GM19238 (cell line): ENCODE measurements around the gene CEACAM18.

ENCODE experiments used
- DNase-seq: peaks from one replicate; pipeline ENCODE4 v3.0.0; 2011; ENCODE audit warnings: low spot score; ENCODE audit not compliant: insufficient read length

CEACAM18 gene

GRCh38 chr19:51531349-51532315, 53.3 kb downstream of the CEACAM18 start, which contains the start of gene SIGLEC6:
Gene SIGLEC6 (minus strand): TSS chr19:51531670. CDS start chr19:51531648, 22 bp downstream.
- peak; percentile 32 for DNase-seq

- no peak for DNase-seq
Measured at GRCh38 chr19:51535535-51535934, 57.2 kb downstream of the CEACAM18 start.

GRCh38 chr19:51539821-51540366, 61.6 kb downstream of the CEACAM18 start:
- no peak for DNase-seq
